ENCODE data around the gene CRHR1.

DNA sequence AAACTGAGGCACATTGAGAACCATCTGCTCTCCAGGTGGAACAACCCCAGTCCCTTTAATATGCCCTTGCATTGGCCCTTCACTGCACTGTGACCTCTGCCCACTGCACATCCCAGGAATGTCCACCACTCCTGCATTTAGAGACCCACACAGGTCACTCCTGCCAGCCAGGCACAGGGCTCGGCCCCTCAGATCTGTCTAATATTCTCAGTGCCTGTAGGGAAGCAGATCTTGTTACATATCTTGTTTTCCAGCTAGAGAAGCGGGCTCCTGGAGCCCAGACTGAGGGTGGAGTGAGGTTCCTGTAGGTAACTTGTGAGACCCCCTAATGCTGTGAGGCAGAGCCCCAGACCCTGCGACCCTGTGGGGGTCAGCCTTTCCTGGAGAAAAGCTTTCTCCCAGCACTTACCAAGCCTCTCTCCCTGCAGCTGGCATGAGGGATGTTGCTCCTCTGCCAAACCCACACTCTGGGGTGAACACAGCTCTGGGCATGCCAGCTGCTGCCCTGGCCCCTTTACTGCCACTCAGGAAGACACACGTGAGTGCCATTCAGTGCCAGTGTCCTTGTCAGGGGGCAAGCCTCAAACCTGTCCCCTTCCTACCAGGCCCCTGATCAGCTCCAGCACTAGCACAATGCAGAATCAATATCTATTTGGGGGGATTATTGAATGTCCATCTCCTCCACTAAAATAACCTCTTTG lies 40.3 kb upstream of the CRHR1 start:
- TF ChIP-seq EZH2 (IDR thresholded peaks at IDR 0.05), result no peak
- no peak for TF ChIP-seq POLR2AphosphoS5 (IDR thresholded peaks at IDR 0.05; ENCODE audit: borderline replicate concordance, low read depth, low read length)
